A549 (cell line): ENCODE data around the gene TFDP3. TPM values are rescaled to one million over a fixed set of nuclear protein-coding genes. Genes with fewer than 3 reads are reported as not detected.

Experiments
- ATAC-seq, 2 experiments: fragments of 200-7000 bp in 1 of 2; fragments of >200 bp in 1 of 2; cut with Nextera tagmentation in 1 of 2; cut with Tn5 transposase in 1 of 2; 3 replicates each; pipeline versions ENCODE4 v1.8.0 to v1.9.1; 2018 to 2020; ENCODE audit warnings: mild to moderate bottlenecking in 1 of 2, moderate library complexity in 1 of 2
- CTCF ChIA-PET: fragments of 300-600 bp; sonication (Branson Sonifier 250); formaldehyde crosslinking; extraction: SDS; loops from one replicate; lab custom pipeline; 2021; ENCODE audit warnings: antibody characterized with exemption, inconsistent platforms; lab: Yijun Ruan, JAX
- POLR2A ChIA-PET: fragments of 350-600 bp; formaldehyde crosslinking; extraction: SDS; loops from one replicate; lab custom pipeline; 2021; ENCODE audit warnings: antibody characterized with exemption, inconsistent platforms; lab: Yijun Ruan, JAX
- DNase-seq, 2 experiments: peaks; one replicate each; pipeline versions ENCODE4 v3.0.0 to v3.0.0-alpha.2; 2011 to 2016; ENCODE audit warnings: low read depth in 1 of 2, low spot score in 1 of 2
- FAIRE-seq: peaks from 2 replicates; lab custom pipeline; 2011; peaks lifted over from hg19 to GRCh38; lab: Jason Lieb, UNC
- H3K27ac ChIP-seq, 2 experiments: fragments of >200 bp; sonication (Bioruptor Twin); formaldehyde crosslinking; 3 replicates each; pipeline ENCODE4 v1.5.1; 2016 to 2017
- H3K4me1 ChIP-seq: fragments of >200 bp; sonication (Bioruptor Twin); formaldehyde crosslinking; 3 replicates; pipeline ENCODE4 v1.6.1; 2016
- H3K4me2 ChIP-seq: fragments of >200 bp; sonication (Bioruptor Twin); formaldehyde crosslinking; 3 replicates; pipeline ENCODE4 v1.6.1; 2016
- H3K4me3 ChIP-seq: fragments of >200 bp; sonication (Bioruptor Twin); formaldehyde crosslinking; 3 replicates; pipeline ENCODE4 v1.5.1; 2016
- H3K9me3 ChIP-seq: fragments of >200 bp; sonication (Bioruptor Twin); formaldehyde crosslinking; 3 replicates; pipeline ENCODE4 v1.6.1; 2016
- BCL3 ChIP-seq: fragments of >200 bp; sonication (Bioruptor Twin); formaldehyde crosslinking; IDR thresholded peaks from 3 replicates; pipeline ENCODE4 v1.6.1; 2016
- BHLHE40 ChIP-seq: IDR thresholded peaks from 2 replicates; pipeline ENCODE4 v1.6.1; 2012; ENCODE audit warnings: low read depth, low read length, inconsistent platforms
- CHD4 ChIP-seq: fragments of 200-600 bp; sonication (generic); IDR thresholded peaks from 2 replicates; pipeline ENCODE4 v1.6.1; 2016; ENCODE audit warnings: antibody characterized with exemption, mild to moderate bottlenecking, borderline replicate concordance
- EHMT2 ChIP-seq: fragments of 200-600 bp; sonication (generic); IDR thresholded peaks from 2 replicates; pipeline ENCODE4 v1.6.1; 2016; ENCODE audit warnings: antibody characterized with exemption, low read depth, mild to moderate bottlenecking, moderate library complexity
- ELK1 ChIP-seq: fragments of 150-350 bp; IDR thresholded peaks from 2 replicates; pipeline ENCODE4 v1.6.1; 2014; ENCODE audit warnings: low read depth, mild to moderate bottlenecking, low read length
- EP300 ChIP-seq, 2 experiments: fragments of >200 bp; sonication (Bioruptor Twin); formaldehyde crosslinking; IDR thresholded peaks; 2 replicates in 1 of 2; 3 replicates in 1 of 2; pipeline ENCODE4 v1.6.1; 2016 to 2017
- FOXS1 ChIP-seq: fragments of 250-450 bp; sonication (Bioruptor Pico); IDR thresholded peaks from 2 replicates; pipeline ENCODE4 v1.5.0; 2020; ENCODE audit warnings: mild to moderate bottlenecking, moderate library complexity
- GATA3 ChIP-seq: IDR thresholded peaks from 2 replicates; pipeline ENCODE4 v1.6.1; 2012; ENCODE audit warnings: borderline replicate concordance
- HOXB13 ChIP-seq: fragments of 250-450 bp; sonication (Bioruptor Pico); IDR thresholded peaks from 2 replicates; pipeline ENCODE4 v1.5.0; 2020; ENCODE audit warnings: low read depth, mild to moderate bottlenecking, moderate library complexity
- JUN ChIP-seq, 2 experiments: fragments of >200 bp; sonication (Bioruptor Twin); formaldehyde crosslinking; IDR thresholded peaks; 2 replicates in 1 of 2; 3 replicates in 1 of 2; pipeline ENCODE4 v1.6.1; 2016 to 2017
- KDM1A ChIP-seq: fragments of 200-600 bp; sonication (generic); IDR thresholded peaks from 2 replicates; pipeline ENCODE4 v1.6.1; 2016; ENCODE audit warnings: low read depth, mild to moderate bottlenecking
- KDM5A ChIP-seq: fragments of 200-600 bp; sonication (generic); IDR thresholded peaks from 2 replicates; pipeline ENCODE4 v1.6.1; 2016; ENCODE audit warnings: antibody characterized with exemption, mild to moderate bottlenecking
- MAZ ChIP-seq: fragments of 150-350 bp; IDR thresholded peaks from 2 replicates; pipeline ENCODE4 v1.6.1; 2014; ENCODE audit warnings: antibody characterized with exemption, low read depth, low read length, borderline replicate concordance
- MYC ChIP-seq: IDR thresholded peaks from 2 replicates; pipeline ENCODE4 v1.6.1; 2012; ENCODE audit warnings: mild to moderate bottlenecking, inconsistent platforms, low read length, improper control_type of control experiment, borderline replicate concordance
- NFE2L2 ChIP-seq: fragments of 150-350 bp; conservative IDR thresholded peaks from 2 replicates; pipeline ENCODE4 v1.6.1; 2014; ENCODE audit warnings: low read length
- PHF8 ChIP-seq: fragments of 200-600 bp; sonication (generic); IDR thresholded peaks from 2 replicates; pipeline ENCODE4 v1.6.1; 2016; ENCODE audit warnings: low read depth, mild to moderate bottlenecking, antibody characterized with exemption, moderate library complexity, borderline replicate concordance
- POLR2A ChIP-seq: IDR thresholded peaks from 2 replicates; pipeline ENCODE4 v1.6.1; 2012; ENCODE audit warnings: mild to moderate bottlenecking, low read length
- RNF2 ChIP-seq: fragments of 200-600 bp; sonication (generic); IDR thresholded peaks from 2 replicates; pipeline ENCODE4 v1.6.1; 2016; ENCODE audit warnings: low read depth, mild to moderate bottlenecking, antibody characterized with exemption, moderate library complexity, borderline replicate concordance
- SREBF2 ChIP-seq: fragments of 450-650 bp; IDR thresholded peaks from 2 replicates; pipeline ENCODE4 v1.6.1; 2014; ENCODE audit warnings: mild to moderate bottlenecking, moderate library complexity
- TFCP2L1 ChIP-seq: fragments of 250-450 bp; sonication (Bioruptor Pico); IDR thresholded peaks from 2 replicates; pipeline ENCODE4 v1.5.0; 2021; ENCODE audit warnings: mild to moderate bottlenecking
- USF2 ChIP-seq: fragments of 450-650 bp; IDR thresholded peaks from 2 replicates; pipeline ENCODE4 v1.6.1; 2014; ENCODE audit warnings: antibody characterized with exemption
- ZC3H11A ChIP-seq: fragments of 450-650 bp; IDR thresholded peaks from 2 replicates; pipeline ENCODE4 v1.6.1; 2014; ENCODE audit warnings: antibody characterized with exemption, mild to moderate bottlenecking
- WGBS: methylation state at CpG from one replicate; pipeline ENCODE4 v1.1.6; 2017; ENCODE audit errors: missing lambda C conversion rate; 5-methylcytosine and 5-hydroxymethylcytosine counted together
- polyA plus RNA-seq, 4 experiments: library from polyadenylated mRNA; depleted of rRNA in 3 of 4; stranded (reverse); fragments of >200 nt; fragmentation: RNase III in 1 of 4; extraction: RNeasy Plus Mini Kit Qiagen cat#74134 plus additional on column Dnase treatment in 1 of 4; gene quantifications; 2 replicates in 3 of 4; 3 replicates in 1 of 4; pipeline ENCODE4 v1.2.3, GENCODE V29; 2011 to 2017

The TFDP3 gene
- polyA plus RNA-seq, 2 of the 4 experiments (the other 2 are of a cell fraction), result not detected

GRCh38 chrX:133254666-133255065 is 36.5 kb upstream of the TFDP3 start:
- DNase-seq, result no peak
- POLR2A ChIA-PET, result no interaction called here
- H3K4me1 ChIP-seq, result no peaks in the 10 kb centered on the region
- TF ChIP-seq EHMT2 (no peak), USF2 (no peak), HOXB13 (CRISPR knock-in tag) (no peak), GATA3 (no peak), CHD4 (no peak), PHF8 (no peak), JUN (IDR thresholded peaks at IDR 0.05) (no peak), MYC (no peak), BHLHE40 (no peak), FOXS1 (CRISPR knock-in tag) (no peak)
- TF ChIP-seq, all 56 proteins: peak for 0
- Histone ChIP-seq H3K4me3 (no peak overlapping the region), H3K27ac (no peak overlapping the region), H3K4me2 (no peak overlapping the region), H3K9me3 (no peaks in the 10 kb centered on the region)
- ATAC-seq (no peak), FAIRE-seq (no peak)
- 3% methylated on average over 3 of the region's 3 CpGs for WGBS
- CTCF ChIA-PET, result no interaction called here

GRCh38 chrX:133251204-133251603 is 33.0 kb upstream of the TFDP3 start:
- no peak for DNase-seq
- 46% methylated on average over 2 of the region's 5 CpGs for WGBS
- 0 out of 3 replicates have a peak, but pooled peaks cover 2% of the 10 kb centered on the region for H3K9me3 ChIP-seq
- H3K27ac ChIP-seq, result no peak overlapping the region
- FAIRE-seq, result no peak
- H3K4me2 ChIP-seq, result no peak overlapping the region
- CTCF ChIA-PET, result no interaction called here
- TF ChIP-seq ELK1, result no peak
- TF ChIP-seq RNF2, result no peak
- no peak for TF ChIP-seq EP300 (IDR thresholded peaks at IDR 0.05)
- TF ChIP-seq HOXB13 (CRISPR knock-in tag), result no peak
- no peak for TF ChIP-seq EHMT2
- no peak for TF ChIP-seq MAZ
- no peak for TF ChIP-seq KDM1A
- TF ChIP-seq TFCP2L1, result no peak
- TF ChIP-seq NFE2L2, result no peak
- no peak for TF ChIP-seq SREBF2
- no peak for TF ChIP-seq POLR2A
- no peak for TF ChIP-seq ZC3H11A
- no peak for TF ChIP-seq KDM5A
- TF ChIP-seq BCL3, result no peak
- POLR2A ChIA-PET, result no interaction called here
- H3K4me3 ChIP-seq, result no peak overlapping the region
- no peak for ATAC-seq
- H3K4me1 ChIP-seq, result no peaks in the 10 kb centered on the region
